Lower leg skin (tissue), 3 donors: Measurements from ENCODE around the gene DHRS13.

Source experiments
- CTCF ChIP-seq, 3 donors: fragments of 450-650 bp; IDR thresholded peaks; one replicate each; pipeline ENCODE4 v1.5.1; 2016; ENCODE audit warnings: antibody characterized with exemption in 3 of 3, mild to moderate bottlenecking in 3 of 3, moderate library complexity in 2 of 3
- POLR2A ChIP-seq, 2 donors: fragments of 450-650 bp; IDR thresholded peaks; one replicate each; pipeline ENCODE4 v1.6.1; 2016 to 2017; ENCODE audit warnings: antibody characterized with exemption in 2 of 2, mild to moderate bottlenecking in 1 of 2, moderate library complexity in 1 of 2

GRCh38 chr17:28896884-28897768 lies 5.8 kb downstream of the DHRS13 start, which contains the start of gene FLOT2:
- TF ChIP-seq CTCF (IDR thresholded peaks at IDR 0.05) = no peak
- TF ChIP-seq POLR2A (IDR thresholded peaks at IDR 0.05) = no peak
